Fibroblast of mammary gland (primary cell): Measurements from ENCODE around the gene KCND3.
A peak's percentile ranks its signal among the peaks of the same experiment; 100 is the strongest.

ENCODE experiments used
- DNase-seq: peaks from one replicate; pipeline ENCODE4 v3.0.0-alpha.2; 2010; ENCODE audit warnings: low read depth
- H3K4me3 ChIP-seq: 2 replicates; pipeline ENCODE4 v1.5.1; 2011; ENCODE audit warnings: low read depth, mild to moderate bottlenecking, low read length, moderate library complexity; ENCODE audit not compliant: control insufficient read depth
- TF ChIP-seq, protein P1 (sequence below): conservative IDR thresholded peaks from 2 replicates; pipeline ENCODE4 v1.5.1; 2011; ENCODE audit warnings: low read depth, low read length, inconsistent platforms; ENCODE audit not compliant: control insufficient read depth, insufficient read depth

Gene KCND3

DNA sequence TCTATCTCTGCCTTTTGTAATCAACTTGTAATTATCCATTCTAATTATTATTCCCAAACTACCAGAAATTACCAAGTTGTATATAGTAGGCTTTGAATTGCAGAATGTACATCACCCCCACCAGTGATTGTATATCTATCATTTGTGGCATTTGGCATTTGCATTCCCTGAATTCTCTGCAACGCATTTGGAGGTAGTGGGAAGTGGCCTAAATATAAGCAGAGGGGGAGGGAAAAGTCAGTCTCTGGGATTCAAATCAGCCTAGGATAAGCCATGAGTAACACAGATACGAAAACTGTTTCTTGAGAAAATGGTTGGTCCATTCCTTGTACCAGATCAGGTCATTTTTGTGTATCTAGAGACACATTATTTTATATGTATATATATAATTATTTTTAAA lies 213.1 kb downstream of the KCND3 start:
- no peak for DNase-seq
- TF ChIP-seq, protein P1, sequence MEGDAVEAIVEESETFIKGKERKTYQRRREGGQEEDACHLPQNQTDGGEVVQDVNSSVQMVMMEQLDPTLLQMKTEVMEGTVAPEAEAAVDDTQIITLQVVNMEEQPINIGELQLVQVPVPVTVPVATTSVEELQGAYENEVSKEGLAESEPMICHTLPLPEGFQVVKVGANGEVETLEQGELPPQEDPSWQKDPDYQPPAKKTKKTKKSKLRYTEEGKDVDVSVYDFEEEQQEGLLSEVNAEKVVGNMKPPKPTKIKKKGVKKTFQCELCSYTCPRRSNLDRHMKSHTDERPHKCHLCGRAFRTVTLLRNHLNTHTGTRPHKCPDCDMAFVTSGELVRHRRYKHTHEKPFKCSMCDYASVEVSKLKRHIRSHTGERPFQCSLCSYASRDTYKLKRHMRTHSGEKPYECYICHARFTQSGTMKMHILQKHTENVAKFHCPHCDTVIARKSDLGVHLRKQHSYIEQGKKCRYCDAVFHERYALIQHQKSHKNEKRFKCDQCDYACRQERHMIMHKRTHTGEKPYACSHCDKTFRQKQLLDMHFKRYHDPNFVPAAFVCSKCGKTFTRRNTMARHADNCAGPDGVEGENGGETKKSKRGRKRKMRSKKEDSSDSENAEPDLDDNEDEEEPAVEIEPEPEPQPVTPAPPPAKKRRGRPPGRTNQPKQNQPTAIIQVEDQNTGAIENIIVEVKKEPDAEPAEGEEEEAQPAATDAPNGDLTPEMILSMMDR = no peak
- H3K4me3 ChIP-seq = no peak overlapping the region

DNA sequence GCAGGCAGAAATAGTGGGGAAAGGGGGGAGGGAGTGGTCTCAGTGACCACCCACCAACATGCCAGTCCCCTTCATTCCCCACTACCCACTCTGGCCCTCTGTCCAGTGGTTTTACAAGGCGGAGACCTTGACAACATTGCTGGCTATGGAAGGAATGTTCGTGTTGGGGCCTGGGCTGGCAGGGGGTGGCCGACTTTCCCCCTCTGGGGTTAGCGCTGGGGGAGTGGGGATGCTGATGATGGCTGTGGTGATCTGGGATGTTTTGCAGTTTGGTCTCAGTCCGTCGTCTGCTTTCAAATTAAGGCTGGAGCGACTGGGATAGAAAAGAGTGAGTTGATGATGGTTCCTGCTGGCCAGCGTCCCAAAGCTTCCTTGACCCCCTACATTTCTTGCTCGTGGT lies 213.5 kb downstream of the KCND3 start:
- no peak for DNase-seq
- no peak overlapping the region for H3K4me3 ChIP-seq
- TF ChIP-seq, protein P1 = no peak

DNA sequence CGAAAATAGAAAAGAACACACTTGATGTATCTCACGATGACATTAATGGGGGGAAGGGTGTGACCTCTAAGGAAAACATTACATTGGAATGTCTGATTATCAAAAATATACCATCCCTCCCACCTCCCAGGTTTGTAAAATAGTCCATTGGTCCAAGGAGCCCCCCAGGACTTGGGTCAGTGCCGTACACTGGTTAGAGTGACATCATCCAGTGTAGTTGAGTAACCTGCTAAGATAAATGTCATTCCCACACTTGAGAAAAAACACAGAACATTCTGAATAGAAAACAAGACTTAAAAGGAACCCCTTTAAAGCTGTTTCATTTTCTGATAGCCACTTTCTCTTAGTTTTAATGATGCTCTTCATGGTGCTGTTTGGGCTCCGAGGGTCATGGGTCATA lies 218.6 kb downstream of the KCND3 start:
- H3K4me3 ChIP-seq = no peak overlapping the region
- TF ChIP-seq, protein P1 = no peak
- DNase-seq = peak; percentile 18

DNA sequence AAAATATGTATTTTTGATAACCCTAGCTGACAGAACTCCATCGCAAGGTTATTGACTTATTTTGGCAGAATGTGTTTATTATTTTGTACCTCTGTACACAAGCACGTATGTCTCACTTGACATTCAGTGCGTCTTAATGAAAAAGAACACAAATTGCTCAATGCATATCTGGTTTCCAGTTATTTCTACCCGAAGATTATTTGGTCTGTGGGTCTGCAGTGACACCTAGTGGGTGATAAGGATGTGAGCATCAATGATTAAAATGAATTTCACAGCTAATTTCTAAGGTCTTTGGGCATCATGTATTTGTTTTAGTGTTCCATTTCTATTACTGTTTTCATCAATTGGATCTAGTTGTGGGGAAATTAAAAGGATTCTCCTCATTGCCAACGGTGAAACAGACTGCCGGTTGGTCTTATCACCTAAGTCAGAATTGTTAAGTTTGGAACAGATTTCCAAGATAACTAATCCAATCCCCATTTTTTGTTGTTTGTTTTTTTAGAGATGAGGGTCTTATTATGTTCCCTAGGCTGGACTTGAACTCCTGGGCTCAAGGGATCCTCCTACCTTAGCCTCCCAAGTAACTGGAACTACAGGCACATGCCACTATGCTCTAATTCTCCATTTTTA lies 219.8 kb downstream of the KCND3 start:
- TF ChIP-seq, protein P1 = peak; percentile 85
- DNase-seq = peak; percentile 82

DNA sequence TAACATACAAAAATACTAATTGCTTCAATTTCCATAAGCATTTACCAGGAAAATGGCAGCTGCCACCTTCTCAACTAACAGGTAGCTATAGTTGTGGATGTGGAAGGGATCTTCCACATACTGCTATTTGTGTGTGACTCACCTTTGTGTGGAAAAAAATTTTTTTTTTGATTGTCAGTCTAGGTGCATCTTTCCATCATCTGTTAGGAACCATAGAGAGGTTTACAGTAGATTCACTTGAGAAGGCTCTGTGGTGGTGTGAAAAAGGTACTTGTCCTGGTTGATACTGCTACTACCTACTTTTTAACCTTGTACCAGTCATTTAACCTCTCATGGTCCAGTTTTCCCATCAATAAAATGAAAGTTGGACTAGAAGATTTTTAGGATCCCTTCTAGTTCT lies 220.8 kb downstream of the KCND3 start:
- TF ChIP-seq, protein P1 = no peak
- DNase-seq = no peak

More for the DNA sequence above, 219.8 kb downstream of the KCND3 start:
- no peak overlapping the region for H3K4me3 ChIP-seq

DNA sequence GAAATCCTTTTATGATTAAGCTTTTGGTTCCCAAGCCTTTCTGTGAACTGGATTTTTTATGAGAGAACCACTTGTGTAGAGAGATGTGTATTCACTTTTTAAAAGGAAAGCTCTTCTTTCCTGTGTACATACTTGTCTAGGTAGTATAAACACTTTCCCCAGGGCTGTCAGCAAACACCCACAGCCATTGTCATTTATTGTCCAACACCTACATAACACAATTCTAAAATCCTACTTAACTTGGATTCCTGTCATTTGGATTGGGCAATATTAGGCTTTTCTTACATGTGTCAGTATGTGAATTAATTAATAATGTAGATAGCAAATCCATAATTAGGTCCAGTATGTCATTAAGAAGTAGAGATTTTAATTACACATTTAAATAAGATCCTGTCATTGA lies 221.4 kb downstream of the KCND3 start:
- no peak for DNase-seq
- no peak overlapping the region for H3K4me3 ChIP-seq
- TF ChIP-seq, protein P1 = no peak

More for the DNA sequence above, 220.8 kb downstream of the KCND3 start:
- no peak overlapping the region for H3K4me3 ChIP-seq

DNA sequence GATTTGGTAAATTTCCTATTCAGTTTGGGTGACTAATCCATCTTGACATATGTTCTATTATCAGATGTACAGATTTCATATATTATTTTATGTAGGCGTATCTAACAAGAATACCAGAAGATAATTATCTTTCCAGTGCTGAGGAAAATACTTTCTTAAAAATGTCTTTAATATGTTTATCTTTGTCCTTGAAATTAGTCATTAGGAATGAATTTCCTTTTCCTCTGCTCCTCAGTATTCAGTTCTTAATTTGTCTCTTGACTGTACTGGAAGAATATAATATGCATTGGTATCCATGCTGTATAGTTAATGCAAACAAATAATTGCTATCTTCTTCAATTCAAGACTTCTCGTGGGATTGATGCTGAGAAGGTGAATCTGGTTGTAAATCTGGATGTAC lies 227.1 kb downstream of the KCND3 start:
- H3K4me3 ChIP-seq = no peak overlapping the region
- DNase-seq = no peak
- TF ChIP-seq, protein P1 = no peak
